Right kidney (tissue), 1 donor: ENCODE data around the gene FGD4.

Source experiments
- DNase-seq: peaks from one replicate; pipeline ENCODE4 v3.0.0-alpha.2; 2016

Gene FGD4

GRCh38 chr12:32402946-32403345, 3.6 kb downstream of the FGD4 start:
- no peak for DNase-seq

GRCh38 chr12:32407795-32408194, 8.4 kb downstream of the FGD4 start:
- DNase-seq = no peak

DNA sequence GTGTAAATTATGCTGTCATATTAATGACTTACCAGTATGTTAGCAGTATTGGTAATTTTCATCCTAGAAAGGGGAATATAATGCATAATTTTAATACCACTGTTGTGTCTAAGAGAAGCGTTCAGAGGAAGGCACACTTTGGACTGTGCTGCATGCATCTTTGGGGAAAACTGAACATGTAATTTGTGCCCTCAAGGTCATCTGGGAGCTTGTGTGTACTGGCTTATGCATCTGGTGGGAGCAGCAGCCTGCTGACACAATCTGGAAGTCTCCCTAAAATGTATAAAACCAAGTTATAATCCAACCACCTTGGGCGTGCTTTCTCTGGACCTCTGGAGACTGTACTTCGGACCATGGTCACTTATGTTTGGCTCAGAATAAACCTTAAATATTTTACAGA, 14.1 kb downstream of the FGD4 start:
- DNase-seq = no peak

DNA sequence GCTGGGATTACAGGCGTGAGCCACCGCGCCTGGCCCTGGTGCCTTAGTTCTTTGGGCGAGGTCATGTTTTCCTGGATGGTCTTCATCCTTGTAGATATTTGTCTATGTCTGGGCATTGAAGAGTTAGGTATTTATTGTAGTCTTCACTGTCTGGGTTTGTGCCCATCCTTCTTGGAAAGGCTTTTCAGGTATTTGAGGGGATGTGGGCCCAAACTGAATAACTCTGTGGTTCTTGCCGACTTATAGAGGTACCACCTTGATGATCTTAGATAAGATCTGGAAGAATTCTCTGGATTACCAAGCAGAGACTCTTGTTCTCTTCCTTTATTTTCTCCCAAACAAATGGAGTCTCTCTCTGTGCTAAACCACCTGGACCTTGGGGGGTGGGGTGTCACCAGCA, 18.9 kb downstream of the FGD4 start:
- DNase-seq = no peak

DNA sequence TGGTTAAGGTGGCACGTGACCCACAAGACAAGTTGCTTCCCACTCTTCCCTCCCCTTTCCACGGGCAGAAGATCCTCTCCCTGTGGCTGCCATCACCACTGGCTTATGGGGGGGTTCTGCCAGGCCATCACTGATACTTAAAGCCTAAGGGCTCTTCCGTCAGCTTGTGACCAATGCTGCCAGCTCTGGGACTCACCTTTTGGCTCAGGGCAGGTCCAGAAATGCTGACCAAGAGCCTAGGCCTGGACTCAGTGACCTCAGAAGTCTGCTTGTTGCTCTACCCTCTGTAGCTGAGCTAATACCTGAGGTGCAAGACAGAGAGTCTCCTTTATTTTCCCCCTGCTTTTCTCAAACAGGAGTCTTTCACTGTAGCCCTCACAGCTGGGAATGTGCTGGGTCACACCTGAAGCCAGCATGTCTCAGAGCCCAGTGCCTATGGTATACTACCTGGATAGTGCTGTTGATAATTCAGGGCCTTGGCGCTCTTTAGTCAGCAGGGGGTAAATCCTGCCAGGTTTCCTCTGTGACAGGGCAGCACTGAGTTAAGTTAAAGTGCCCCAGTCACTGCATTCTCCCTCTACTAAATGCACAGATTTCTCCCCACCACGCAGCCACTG, 19.7 kb downstream of the FGD4 start:
- DNase-seq = no peak

DNA sequence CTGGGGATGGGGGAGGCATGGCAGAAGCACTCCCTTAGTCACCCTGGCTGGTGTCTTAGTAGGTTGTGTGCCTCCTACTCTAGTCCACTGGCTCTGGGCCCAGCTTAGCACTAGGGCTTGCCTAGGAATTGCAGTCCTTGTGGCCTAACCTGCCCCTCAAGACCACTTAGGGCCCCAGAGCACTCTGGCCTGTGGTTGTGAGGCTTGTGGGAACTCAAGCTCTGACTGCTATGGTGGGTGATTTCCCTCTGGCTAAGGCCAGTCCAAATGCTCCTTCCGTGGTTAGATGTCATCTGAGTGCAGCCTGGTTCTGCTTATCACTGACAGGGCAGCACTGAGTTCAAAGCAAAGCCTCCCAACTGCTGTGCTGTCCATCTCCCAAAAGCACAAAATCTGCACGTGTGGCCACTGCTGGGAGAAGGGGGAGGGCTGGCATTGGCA, 20.2 kb downstream of the FGD4 start:
- DNase-seq = no peak

DNA sequence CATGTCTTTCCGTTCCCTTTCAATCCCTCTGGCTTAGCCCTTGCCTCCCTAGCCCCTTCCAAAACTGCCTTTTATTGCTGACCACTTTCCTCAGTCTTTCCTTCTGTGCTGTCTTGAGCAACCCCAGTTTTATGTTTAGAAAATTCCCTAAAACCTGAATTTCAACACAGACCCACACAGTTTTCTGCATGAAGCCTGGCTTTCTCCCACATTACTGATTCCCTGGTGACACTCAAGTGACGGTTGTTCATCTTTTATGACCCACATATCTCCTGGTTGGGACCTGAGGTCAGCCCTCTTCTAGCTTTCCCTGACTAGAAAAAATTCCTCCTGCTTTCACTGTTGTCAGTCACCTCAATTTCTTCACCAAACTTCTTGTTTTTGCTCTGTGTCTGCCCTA, 21.0 kb downstream of the FGD4 start:
- no peak for DNase-seq

DNA sequence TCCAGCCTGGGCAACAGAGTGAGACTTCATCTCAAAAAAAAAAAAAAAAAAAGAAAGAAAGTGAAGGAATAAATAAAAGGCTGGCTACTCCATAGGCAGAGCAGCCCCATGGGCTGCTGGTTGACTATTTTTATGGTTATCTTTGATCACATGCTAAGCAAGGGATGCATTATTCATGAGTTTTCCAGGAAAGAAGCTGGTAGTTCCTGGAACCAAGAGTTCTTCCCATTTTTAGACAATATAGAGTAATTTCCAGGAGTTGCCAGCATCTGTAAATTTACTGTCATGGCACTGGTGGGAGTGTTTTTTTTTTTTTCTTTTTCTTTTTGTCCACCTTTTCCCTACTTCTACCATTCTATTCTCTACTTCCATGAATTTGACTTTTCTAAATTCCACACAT, 24.2 kb downstream of the FGD4 start:
- no peak for DNase-seq

DNA sequence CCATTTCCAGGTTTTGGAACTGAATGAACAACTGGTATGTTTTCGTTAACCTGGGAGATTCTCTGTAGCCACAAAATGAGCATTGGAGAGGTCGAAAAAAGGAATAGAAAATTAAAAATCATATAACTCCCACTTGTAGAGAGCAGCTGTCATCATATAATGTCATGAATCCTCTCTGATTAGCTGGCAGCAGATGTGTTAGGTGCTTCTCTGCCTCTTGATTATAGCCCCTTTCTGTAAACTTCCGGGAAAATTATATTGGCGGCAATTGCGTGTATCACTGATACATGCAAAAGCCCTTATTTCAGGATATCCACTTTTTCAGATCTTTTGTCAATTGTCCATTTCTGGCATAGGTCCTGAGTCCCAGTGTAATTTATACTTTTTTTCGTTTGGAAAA, 31.7 kb downstream of the FGD4 start:
- DNase-seq = no peak

GRCh38 chr12:32435921-32436705, 36.8 kb downstream of the FGD4 start:
- peak; percentile 22 for DNase-seq

DNA sequence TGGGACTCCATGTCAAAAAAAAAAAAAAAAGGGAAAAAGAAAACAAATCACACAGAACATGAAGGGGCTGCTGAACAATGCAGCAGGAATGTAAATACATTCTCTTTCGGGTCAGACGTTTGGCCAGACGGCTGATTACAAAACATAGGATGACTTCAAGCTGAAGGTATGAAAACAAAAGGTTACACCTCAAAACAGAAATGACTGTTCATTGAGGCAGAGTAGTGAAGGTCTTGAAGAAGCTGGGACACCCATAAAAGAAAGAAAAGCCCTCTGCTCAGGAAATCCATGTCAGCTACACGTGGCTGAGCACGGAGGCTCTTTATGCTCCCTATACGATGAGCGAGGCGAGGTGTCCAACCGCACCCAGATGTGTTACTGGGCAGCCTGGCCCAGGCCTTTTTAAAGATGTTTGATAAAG, 37.7 kb downstream of the FGD4 start:
- DNase-seq = no peak

DNA sequence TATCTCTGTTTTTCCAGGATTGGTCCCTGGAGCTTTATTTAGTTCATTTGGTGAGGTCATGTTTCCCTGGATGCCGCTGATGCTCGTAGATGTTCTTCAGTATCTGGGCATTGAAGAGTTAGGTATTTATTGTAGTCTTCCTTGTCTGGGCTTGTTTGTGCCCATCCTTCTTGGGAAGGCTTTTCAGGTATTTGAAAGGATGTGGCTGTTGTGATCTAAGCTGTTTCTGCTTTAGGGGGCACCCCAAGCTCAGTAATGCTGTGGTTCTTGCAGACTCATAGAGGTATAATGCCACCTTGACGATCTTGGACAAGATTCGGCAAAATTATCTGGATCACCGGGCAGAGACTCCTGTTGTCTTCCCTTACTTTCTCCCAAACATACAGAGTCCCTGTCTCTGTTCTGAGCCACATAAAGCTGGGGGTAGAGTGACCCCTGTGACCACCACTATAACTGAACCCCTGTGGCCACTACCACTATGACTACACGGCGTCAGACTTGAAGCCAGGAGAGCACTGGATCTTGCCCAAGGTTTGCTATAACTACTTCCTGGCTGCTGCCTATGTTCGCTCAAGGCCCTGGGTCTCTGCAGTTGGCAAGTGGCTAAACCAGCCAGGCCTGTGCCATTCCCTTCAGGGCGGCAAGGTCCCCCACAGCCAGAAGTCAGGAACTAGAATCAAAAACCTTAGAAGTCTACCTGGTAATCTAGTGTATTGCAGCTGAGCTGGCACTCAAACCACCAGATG, 40.9 kb downstream of the FGD4 start:
- DNase-seq = no peak

DNA sequence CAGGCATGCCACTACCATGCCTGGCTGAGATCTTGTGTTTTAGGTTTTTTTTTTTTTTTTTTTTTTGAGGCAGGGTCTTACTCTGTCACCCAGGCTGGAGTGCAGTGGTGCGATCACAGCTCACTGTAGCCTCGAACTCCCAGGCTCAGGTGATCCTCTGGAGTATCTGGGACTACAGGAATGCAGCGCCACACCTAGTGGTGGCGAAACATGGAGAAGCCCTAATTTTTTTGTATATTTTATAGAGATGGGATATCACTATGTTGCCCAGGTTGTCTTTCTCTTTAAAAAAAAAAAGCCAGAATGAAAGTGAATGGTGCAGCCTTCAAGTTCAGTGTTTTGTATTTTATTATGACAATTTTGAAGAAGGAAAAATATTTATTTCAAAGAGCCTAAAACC, 44.1 kb downstream of the FGD4 start:
- no peak for DNase-seq

DNA sequence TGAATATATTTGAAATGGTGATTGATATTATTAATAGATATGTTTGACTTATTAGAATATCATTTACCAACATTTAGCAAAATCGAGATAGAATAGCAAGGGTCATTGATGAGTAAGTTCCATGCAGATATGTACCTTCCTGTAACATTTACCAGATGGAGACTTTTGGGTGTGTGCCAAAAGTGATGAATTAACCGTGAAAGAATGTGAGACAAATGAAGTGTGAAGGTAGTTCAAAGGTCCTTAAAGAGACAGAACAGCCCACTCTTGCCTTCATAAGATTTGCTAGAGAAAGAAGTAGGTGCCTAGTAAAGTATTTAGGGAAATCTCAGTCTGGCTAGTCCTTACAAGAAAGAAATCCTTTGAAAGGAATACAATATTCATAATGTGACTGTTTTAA, 45.5 kb downstream of the FGD4 start:
- no peak for DNase-seq

GRCh38 chr12:32445356-32445755, 46.0 kb downstream of the FGD4 start:
- DNase-seq = no peak

GRCh38 chr12:32446316-32447119, 47.2 kb downstream of the FGD4 start:
- peak; percentile 30 for DNase-seq

DNA sequence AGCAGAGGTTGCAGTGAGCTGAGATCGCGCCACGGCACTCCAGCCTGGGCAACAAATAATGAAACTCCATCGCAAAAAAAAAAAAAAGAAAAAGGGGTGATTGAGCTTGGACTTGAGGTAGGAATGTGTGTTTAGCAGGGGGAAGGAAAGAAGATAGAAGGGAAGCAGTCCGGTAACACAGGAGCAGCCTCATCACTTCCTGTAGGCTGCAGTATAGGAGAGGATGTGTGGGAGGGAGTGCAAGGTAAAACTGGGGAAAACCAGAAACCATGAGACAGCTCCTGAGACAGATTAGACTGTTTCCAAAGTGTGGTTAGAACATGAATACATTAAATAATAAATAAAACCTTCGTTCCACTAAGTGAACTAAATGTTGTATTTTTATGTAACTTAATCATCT, 49.2 kb downstream of the FGD4 start:
- no peak for DNase-seq

- no peak for DNase-seq
These were observed 51.0 kb downstream of the FGD4 start for GRCh38 chr12:32450363-32450762.

- DNase-seq = no peak
These were observed 51.4 kb downstream of the FGD4 start for GRCh38 chr12:32450768-32451167.

GRCh38 chr12:32451816-32452215, 52.5 kb downstream of the FGD4 start:
- DNase-seq = no peak

DNA sequence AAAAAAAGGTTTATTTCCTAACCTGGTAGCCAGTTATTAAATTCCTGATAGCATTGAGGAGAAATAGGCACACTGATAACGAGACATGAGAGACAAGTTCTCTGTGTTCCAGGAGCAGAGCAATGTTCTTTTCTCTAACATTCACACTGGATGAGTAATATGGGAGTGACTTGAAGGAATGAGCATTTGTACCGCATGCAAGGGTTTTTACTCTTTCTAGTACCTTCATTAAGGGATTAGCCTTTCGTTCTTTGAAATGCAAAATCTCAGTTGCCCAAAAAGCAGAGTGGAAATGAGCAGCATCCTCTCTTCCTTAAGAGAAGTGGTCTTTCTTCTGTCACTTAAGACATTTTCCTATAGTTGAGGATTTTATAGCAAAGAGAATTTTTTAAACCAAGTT, 54.7 kb downstream of the FGD4 start:
- DNase-seq = no peak

DNA sequence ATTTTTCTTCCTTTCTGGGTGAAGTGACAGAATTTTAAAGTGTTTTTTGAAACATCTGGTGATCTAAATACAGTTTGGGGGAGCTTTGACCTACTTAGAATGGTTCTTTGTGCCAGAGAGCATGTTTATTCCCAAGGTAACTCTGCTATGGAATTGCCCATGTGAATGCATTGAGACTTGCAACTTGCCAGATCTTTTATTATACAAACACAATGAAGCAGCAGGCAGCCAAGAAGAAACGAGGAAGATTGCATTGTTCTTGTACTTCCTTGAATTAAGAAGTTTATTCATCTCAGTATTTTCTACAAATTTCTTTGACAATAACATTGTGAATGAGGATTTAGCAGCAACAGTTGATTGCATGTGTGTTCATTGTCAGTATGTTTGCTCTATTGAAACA, 55.5 kb downstream of the FGD4 start:
- DNase-seq = no peak

DNA sequence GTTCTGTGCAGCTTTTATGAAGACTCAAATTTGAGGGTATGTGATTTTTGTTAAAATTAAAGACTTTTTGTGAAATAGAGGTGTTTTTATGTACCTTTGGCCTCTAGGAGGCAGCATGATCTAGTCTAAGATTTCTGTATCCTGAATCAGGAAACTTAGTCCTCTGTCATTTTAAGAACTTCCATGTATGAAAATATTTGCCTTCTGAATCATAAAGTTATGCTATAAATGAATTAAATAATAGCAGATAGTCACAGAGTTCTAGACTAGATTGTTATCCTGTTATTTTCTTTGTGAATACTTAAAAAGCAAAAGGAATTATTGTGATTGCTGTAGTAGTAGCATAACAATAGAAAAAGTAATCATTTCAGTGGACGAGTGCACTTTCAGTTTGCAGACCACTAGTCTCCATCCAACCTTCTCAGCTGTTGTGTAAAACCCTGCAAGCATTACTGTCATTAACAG, 56.3 kb downstream of the FGD4 start:
- no peak for DNase-seq
